Bronchial epithelial cell (primary cell): Measurements from ENCODE around the gene IFNG-AS1. TPM values are rescaled to one million over a fixed set of nuclear protein-coding genes. Genes with fewer than 3 reads are reported as not detected.

Source experiments
- DNase-seq: peaks from one replicate; pipeline ENCODE4 v3.0.0-alpha.2; 2010; ENCODE audit warnings: low read depth
- FAIRE-seq: peaks from 2 replicates; lab custom pipeline; 2011; peaks lifted over from hg19 to GRCh38; lab: Jason Lieb, UNC
- H3K27me3 ChIP-seq: 2 replicates; pipeline ENCODE4 v1.5.1; 2011; ENCODE audit warnings: low read length; ENCODE audit not compliant: control insufficient read depth, insufficient read depth
- H3K36me3 ChIP-seq: 2 replicates; pipeline ENCODE4 v1.5.1; 2011; ENCODE audit warnings: low read length; ENCODE audit not compliant: control insufficient read depth, insufficient read depth
- H3K4me3 ChIP-seq: 2 replicates; pipeline ENCODE4 v1.5.1; 2011; ENCODE audit warnings: mild to moderate bottlenecking, low read depth, low read length, control low read depth
- CTCF ChIP-seq: IDR thresholded peaks from 2 replicates; pipeline ENCODE4 v1.5.1; 2011; ENCODE audit warnings: mild to moderate bottlenecking, moderate library complexity, low read length, control low read depth, inconsistent platforms; ENCODE audit not compliant: insufficient read depth, severe bottlenecking
- total RNA-seq: library from RNA; depleted of rRNA; stranded (reverse); fragments of >200 nt; gene quantifications from 2 replicates; pipeline ENCODE4 v1.2.1, GENCODE V29; 2014

IFNG-AS1 gene
- total RNA-seq, 1 donor from 2014 or later: not detected

GRCh38 chr12:68030248-68030647, 41.0 kb downstream of the IFNG-AS1 start:
- DNase-seq (no peak), FAIRE-seq (no peak)
- TF ChIP-seq CTCF: no peak
- no peaks in the 10 kb centered on the region for H3K27me3 ChIP-seq
- H3K4me3 ChIP-seq: no peak overlapping the region
- no peaks in the 10 kb centered on the region for H3K36me3 ChIP-seq

- no peaks in the 10 kb centered on the region for H3K36me3 ChIP-seq
- no peak overlapping the region for H3K4me3 ChIP-seq
- DNase-seq (no peak), FAIRE-seq (no peak)
- H3K27me3 ChIP-seq: no peaks in the 10 kb centered on the region
- no peak for TF ChIP-seq CTCF
Measured at GRCh38 chr12:68031174-68031573, 41.9 kb downstream of the IFNG-AS1 start.

GRCh38 chr12:68031881-68032739, 42.9 kb downstream of the IFNG-AS1 start:
- no peak for TF ChIP-seq CTCF
- peak; percentile 2 for DNase-seq
- Histone ChIP-seq H3K4me3 (no peak overlapping the region), H3K27me3 (no peaks in the 10 kb centered on the region), H3K36me3 (no peaks in the 10 kb centered on the region)
- no peak for FAIRE-seq

GRCh38 chr12:68034567-68034966, 45.3 kb downstream of the IFNG-AS1 start:
- H3K27me3 ChIP-seq: no peaks in the 10 kb centered on the region
- FAIRE-seq (no peak), DNase-seq (no peak)
- H3K36me3 ChIP-seq: no peaks in the 10 kb centered on the region
- no peak overlapping the region for H3K4me3 ChIP-seq
- no peak for TF ChIP-seq CTCF

- Histone ChIP-seq H3K36me3 (no peaks in the 10 kb centered on the region), H3K27me3 (no peaks in the 10 kb centered on the region), H3K4me3 (no peak overlapping the region)
- FAIRE-seq (no peak), DNase-seq (no peak)
- TF ChIP-seq CTCF: no peak
Measured at GRCh38 chr12:68036642-68037041, 47.4 kb downstream of the IFNG-AS1 start.
